GM18508 (cell line): ENCODE measurements around the gene TNFAIP1.
A peak's percentile ranks its signal among the peaks of the same experiment; 100 is the strongest.
"Not testable (repeated sequence)": the region's sequence is repeated elsewhere in the genome, so short reads cannot be mapped to it uniquely, and the experiment has no call there.

Experiments
- ATAC-seq: cut with Tn5 transposase; IDR thresholded peaks from one replicate; pipeline ENCODE4 v1.9.1; 2021; ENCODE audit warnings: moderate number of reproducible peaks; ENCODE audit not compliant: insufficient read depth, unreplicated experiment

TNFAIP1 gene

GRCh38 chr17:28335201-28335958, at the start of gene TNFAIP1, which contains the start of gene IFT20:
TNFAIP1 (plus strand) TSS chr17:28335761; CDS start chr17:28339522, 3,761 bp downstream.
IFT20 (minus strand) TSS chr17:28335472; CDS start chr17:28331985, 3,487 bp downstream.
- peak; percentile 92 for ATAC-seq

GRCh38 chr17:28285965-28286364, 49.6 kb upstream of the TNFAIP1 start:
- no peak for ATAC-seq

GRCh38 chr17:28290703-28291102, 44.9 kb upstream of the TNFAIP1 start:
- no peak for ATAC-seq

- ATAC-seq = no peak
These were observed 43.7 kb upstream of the TNFAIP1 start for GRCh38 chr17:28291780-28292330.

GRCh38 chr17:28292878-28293277, 42.7 kb upstream of the TNFAIP1 start:
- ATAC-seq = not testable (repeated sequence)

- ATAC-seq = no peak
These were observed 41.6 kb upstream of the TNFAIP1 start for GRCh38 chr17:28293994-28294393.

GRCh38 chr17:28295677-28296578, 39.6 kb upstream of the TNFAIP1 start:
- no peak for ATAC-seq

GRCh38 chr17:28298449-28298848, 37.1 kb upstream of the TNFAIP1 start:
- ATAC-seq = no peak

- ATAC-seq = no peak
These were observed 28.6 kb upstream of the TNFAIP1 start for GRCh38 chr17:28306954-28307401.

- no peak for ATAC-seq
These were observed 21.7 kb upstream of the TNFAIP1 start for GRCh38 chr17:28313841-28314240.

- ATAC-seq = no peak
These were observed 19.5 kb upstream of the TNFAIP1 start for GRCh38 chr17:28315846-28316705.

GRCh38 chr17:28317099-28317965, 18.2 kb upstream of the TNFAIP1 start:
- no peak for ATAC-seq

GRCh38 chr17:28317966-28318758, 17.4 kb upstream of the TNFAIP1 start:
- peak; percentile 7 for ATAC-seq

GRCh38 chr17:28318759-28319597, 16.6 kb upstream of the TNFAIP1 start, which contains the start of gene TMEM97:
TMEM97 (plus strand) TSS chr17:28319200; CDS start chr17:28319240, 40 bp downstream.
- ATAC-seq = peak; percentile 83

GRCh38 chr17:28319598-28319935, 16.0 kb upstream of the TNFAIP1 start:
- no peak for ATAC-seq

GRCh38 chr17:28320215-28321061, 15.1 kb upstream of the TNFAIP1 start:
- no peak for ATAC-seq
